SK-N-SH treated with all-trans-retinoic acid at 6 μM for 48 hours (cell line): Measurements from ENCODE around the gene RIN3.
A peak's percentile ranks its signal among the peaks of the same experiment; 100 is the strongest.

ENCODE experiments used
- ATAC-seq: fragments of 200-7000 bp; cut with Tn5 transposase; 3 replicates; pipeline ENCODE4 v1.9.1; 2020; ENCODE audit warnings: mild to moderate bottlenecking, moderate library complexity
- ARNTL ChIP-seq: fragments of 450-650 bp; formaldehyde crosslinking; IDR thresholded peaks from 2 replicates; pipeline ENCODE4 v1.5.0; 2020; ENCODE audit warnings: low read depth, mild to moderate bottlenecking, moderate library complexity, borderline replicate concordance
- BACH2 ChIP-seq: fragments of 250-450 bp; sonication (Bioruptor Pico); IDR thresholded peaks from 2 replicates; pipeline ENCODE4 v1.9.0; 2021; ENCODE audit warnings: mild to moderate bottlenecking, borderline replicate concordance
- CSDC2 ChIP-seq: fragments of 250-450 bp; sonication (Bioruptor Pico); IDR thresholded peaks from 2 replicates; pipeline ENCODE4 v1.5.0; 2020; ENCODE audit warnings: mild to moderate bottlenecking, moderate library complexity
- ESRRG ChIP-seq: fragments of 250-450 bp; sonication (Bioruptor Pico); IDR thresholded peaks from 2 replicates; pipeline ENCODE4 v1.6.1; 2021; ENCODE audit warnings: mild to moderate bottlenecking
- PPARA ChIP-seq: fragments of 250-450 bp; sonication (Bioruptor Pico); IDR thresholded peaks from 2 replicates; pipeline ENCODE4 v1.5.0; 2020; ENCODE audit warnings: mild to moderate bottlenecking, borderline replicate concordance
- RARB ChIP-seq: fragments of 250-450 bp; sonication (Bioruptor Pico); IDR thresholded peaks from 2 replicates; pipeline ENCODE4 v1.8.0; 2021; ENCODE audit warnings: mild to moderate bottlenecking, moderate library complexity
- TCF4 ChIP-seq: fragments of 250-450 bp; sonication (Bioruptor Pico); IDR thresholded peaks from 2 replicates; pipeline ENCODE4 v1.8.0; 2021; ENCODE audit warnings: mild to moderate bottlenecking, moderate library complexity, borderline replicate concordance
- TOX ChIP-seq: fragments of 250-450 bp; sonication (Bioruptor Pico); IDR thresholded peaks from 2 replicates; pipeline ENCODE4 v1.8.0; 2021; ENCODE audit warnings: mild to moderate bottlenecking, moderate library complexity, borderline replicate concordance
- ZC3H10 ChIP-seq: fragments of 250-450 bp; sonication (Bioruptor Pico); IDR thresholded peaks from 2 replicates; pipeline ENCODE4 v1.5.1; 2021; ENCODE audit warnings: mild to moderate bottlenecking, moderate library complexity
- ZFP3 ChIP-seq: fragments of 250-450 bp; sonication (Bioruptor Pico); IDR thresholded peaks from 2 replicates; pipeline ENCODE4 v1.5.0; 2020; ENCODE audit warnings: mild to moderate bottlenecking, moderate library complexity
- ZFP30 ChIP-seq: fragments of 450-650 bp; formaldehyde crosslinking; IDR thresholded peaks from 2 replicates; pipeline ENCODE4 v1.5.0; 2022; ENCODE audit warnings: mild to moderate bottlenecking, moderate library complexity
- ZNF565 ChIP-seq: fragments of 450-650 bp; formaldehyde crosslinking; conservative IDR thresholded peaks from 2 replicates; pipeline ENCODE4 v1.5.0; 2020; ENCODE audit warnings: low read depth, mild to moderate bottlenecking, moderate library complexity
- ZNF70 ChIP-seq: fragments of 450-650 bp; formaldehyde crosslinking; IDR thresholded peaks from 2 replicates; pipeline ENCODE4 v1.5.0; 2020; ENCODE audit warnings: mild to moderate bottlenecking, moderate library complexity
- ZNF8 ChIP-seq: fragments of 450-650 bp; formaldehyde crosslinking; IDR thresholded peaks from 2 replicates; pipeline ENCODE4 v1.5.0; 2020; ENCODE audit warnings: mild to moderate bottlenecking, moderate library complexity
- TF ChIP-seq, protein P1 (sequence below): fragments of 250-450 bp; sonication (Bioruptor Pico); IDR thresholded peaks from 2 replicates; pipeline ENCODE4 v1.5.0; 2020; ENCODE audit warnings: mild to moderate bottlenecking, moderate library complexity
- TF ChIP-seq, protein P2 (sequence below): fragments of 250-450 bp; sonication (Bioruptor Pico); IDR thresholded peaks from 2 replicates; pipeline ENCODE4 v1.5.1; 2021; ENCODE audit warnings: mild to moderate bottlenecking, moderate library complexity
- TF ChIP-seq, protein P3 (sequence below): fragments of 250-450 bp; sonication (Bioruptor Pico); IDR thresholded peaks from 2 replicates; pipeline ENCODE4 v1.8.0; 2020; ENCODE audit warnings: mild to moderate bottlenecking, moderate library complexity, borderline replicate concordance
- TF ChIP-seq, protein P4 (sequence below): fragments of 250-450 bp; sonication (Bioruptor Pico); IDR thresholded peaks from 2 replicates; pipeline ENCODE4 v1.8.0; 2021; ENCODE audit warnings: low read depth, mild to moderate bottlenecking, moderate library complexity, borderline replicate concordance
- TF ChIP-seq, protein P5 (sequence below): fragments of 250-450 bp; sonication (Bioruptor Pico); IDR thresholded peaks from 2 replicates; pipeline ENCODE4 v1.5.1; 2020; ENCODE audit warnings: low read depth, mild to moderate bottlenecking, moderate library complexity

RIN3 gene

DNA sequence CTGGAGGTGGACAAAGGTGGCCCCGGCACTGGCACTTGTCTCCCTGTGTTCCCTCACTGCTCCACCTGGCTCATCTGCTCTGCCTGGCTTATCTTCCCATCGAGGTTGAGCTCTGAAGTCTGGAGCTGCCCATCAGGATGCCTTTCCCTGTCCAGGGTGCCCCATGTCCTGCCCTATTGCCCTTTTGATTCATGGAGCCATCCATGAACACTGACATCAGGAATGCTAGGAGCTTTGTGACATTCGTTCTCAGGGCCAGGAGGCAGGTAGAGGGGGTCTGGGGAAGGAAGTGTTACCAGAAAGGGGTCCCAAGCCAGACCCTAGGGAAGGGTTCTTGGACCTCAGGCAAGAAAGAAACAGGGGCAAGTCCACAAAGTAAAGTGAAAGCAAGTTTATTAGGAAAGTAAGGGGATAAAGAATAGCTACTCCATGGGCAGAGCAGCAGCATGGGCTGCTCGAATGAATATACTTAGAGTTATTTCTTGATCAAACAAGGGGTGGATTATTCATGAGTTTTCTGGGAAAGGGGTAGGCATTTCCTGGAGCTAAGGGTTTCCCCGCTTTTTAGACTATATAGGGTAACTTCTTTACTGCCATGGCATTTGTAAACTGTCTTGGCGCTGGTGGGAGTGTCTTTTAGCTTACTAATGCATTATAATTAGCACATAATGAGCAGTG is 51.6 kb downstream of the RIN3 start:
- ATAC-seq: peak; percentile 12; the same call in 2 of the 3 replicates
- TF ChIP-seq ESRRG (CRISPR knock-in tag): no peak
- TF ChIP-seq PPARA (CRISPR knock-in tag): no peak

DNA sequence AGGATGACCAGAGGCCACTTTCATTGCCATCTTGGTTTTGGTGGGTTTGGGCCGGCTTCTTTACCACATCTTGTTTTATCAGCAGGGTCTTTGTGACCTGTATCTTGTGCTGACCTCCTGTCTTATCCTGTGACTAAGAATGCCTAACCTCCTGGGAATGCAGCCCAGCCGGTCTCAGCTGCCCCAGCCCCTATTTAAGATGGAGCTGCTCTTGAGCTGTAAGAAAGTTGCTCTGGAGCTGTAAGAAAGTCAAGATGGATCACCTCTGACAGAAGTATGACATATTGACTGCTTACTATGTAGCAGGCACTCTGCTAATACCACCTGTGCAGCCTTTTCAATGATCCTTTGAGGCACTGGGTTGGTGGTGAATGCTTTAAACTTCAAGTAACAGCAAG is 52.1 kb downstream of the RIN3 start:
- ATAC-seq: no peak
- TF ChIP-seq, protein P1, sequence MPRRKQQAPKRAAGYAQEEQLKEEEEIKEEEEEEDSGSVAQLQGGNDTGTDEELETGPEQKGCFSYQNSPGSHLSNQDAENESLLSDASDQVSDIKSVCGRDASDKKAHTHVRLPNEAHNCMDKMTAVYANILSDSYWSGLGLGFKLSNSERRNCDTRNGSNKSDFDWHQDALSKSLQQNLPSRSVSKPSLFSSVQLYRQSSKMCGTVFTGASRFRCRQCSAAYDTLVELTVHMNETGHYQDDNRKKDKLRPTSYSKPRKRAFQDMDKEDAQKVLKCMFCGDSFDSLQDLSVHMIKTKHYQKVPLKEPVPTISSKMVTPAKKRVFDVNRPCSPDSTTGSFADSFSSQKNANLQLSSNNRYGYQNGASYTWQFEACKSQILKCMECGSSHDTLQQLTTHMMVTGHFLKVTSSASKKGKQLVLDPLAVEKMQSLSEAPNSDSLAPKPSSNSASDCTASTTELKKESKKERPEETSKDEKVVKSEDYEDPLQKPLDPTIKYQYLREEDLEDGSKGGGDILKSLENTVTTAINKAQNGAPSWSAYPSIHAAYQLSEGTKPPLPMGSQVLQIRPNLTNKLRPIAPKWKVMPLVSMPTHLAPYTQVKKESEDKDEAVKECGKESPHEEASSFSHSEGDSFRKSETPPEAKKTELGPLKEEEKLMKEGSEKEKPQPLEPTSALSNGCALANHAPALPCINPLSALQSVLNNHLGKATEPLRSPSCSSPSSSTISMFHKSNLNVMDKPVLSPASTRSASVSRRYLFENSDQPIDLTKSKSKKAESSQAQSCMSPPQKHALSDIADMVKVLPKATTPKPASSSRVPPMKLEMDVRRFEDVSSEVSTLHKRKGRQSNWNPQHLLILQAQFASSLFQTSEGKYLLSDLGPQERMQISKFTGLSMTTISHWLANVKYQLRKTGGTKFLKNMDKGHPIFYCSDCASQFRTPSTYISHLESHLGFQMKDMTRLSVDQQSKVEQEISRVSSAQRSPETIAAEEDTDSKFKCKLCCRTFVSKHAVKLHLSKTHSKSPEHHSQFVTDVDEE (CRISPR knock-in tag): no peak
- TF ChIP-seq ARNTL (CRISPR knock-in tag) (no peak), RARB (no peak), ZFP3 (no peak), ZNF8 (no peak), ZC3H10 (CRISPR knock-in tag) (no peak), ZNF565 (no peak), TOX (CRISPR knock-in tag) (no peak), BACH2 (CRISPR knock-in tag) (no peak), ZFP30 (no peak), TCF4 (CRISPR knock-in tag) (no peak), CSDC2 (CRISPR knock-in tag) (no peak), ZNF70 (CRISPR knock-in tag) (no peak), PPARA (CRISPR knock-in tag) (no peak)
- TF ChIP-seq, protein P2, sequence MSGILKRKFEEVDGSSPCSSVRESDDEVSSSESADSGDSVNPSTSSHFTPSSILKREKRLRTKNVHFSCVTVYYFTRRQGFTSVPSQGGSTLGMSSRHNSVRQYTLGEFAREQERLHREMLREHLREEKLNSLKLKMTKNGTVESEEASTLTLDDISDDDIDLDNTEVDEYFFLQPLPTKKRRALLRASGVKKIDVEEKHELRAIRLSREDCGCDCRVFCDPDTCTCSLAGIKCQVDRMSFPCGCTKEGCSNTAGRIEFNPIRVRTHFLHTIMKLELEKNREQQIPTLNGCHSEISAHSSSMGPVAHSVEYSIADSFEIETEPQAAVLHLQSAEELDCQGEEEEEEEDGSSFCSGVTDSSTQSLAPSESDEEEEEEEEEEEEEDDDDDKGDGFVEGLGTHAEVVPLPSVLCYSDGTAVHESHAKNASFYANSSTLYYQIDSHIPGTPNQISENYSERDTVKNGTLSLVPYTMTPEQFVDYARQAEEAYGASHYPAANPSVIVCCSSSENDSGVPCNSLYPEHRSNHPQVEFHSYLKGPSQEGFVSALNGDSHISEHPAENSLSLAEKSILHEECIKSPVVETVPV (CRISPR knock-in tag): no peak
- TF ChIP-seq, protein P3, sequence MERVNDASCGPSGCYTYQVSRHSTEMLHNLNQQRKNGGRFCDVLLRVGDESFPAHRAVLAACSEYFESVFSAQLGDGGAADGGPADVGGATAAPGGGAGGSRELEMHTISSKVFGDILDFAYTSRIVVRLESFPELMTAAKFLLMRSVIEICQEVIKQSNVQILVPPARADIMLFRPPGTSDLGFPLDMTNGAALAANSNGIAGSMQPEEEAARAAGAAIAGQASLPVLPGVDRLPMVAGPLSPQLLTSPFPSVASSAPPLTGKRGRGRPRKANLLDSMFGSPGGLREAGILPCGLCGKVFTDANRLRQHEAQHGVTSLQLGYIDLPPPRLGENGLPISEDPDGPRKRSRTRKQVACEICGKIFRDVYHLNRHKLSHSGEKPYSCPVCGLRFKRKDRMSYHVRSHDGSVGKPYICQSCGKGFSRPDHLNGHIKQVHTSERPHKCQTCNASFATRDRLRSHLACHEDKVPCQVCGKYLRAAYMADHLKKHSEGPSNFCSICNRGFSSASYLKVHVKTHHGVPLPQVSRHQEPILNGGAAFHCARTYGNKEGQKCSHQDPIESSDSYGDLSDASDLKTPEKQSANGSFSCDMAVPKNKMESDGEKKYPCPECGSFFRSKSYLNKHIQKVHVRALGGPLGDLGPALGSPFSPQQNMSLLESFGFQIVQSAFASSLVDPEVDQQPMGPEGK (CRISPR knock-in tag): no peak
- TF ChIP-seq, protein P4, sequence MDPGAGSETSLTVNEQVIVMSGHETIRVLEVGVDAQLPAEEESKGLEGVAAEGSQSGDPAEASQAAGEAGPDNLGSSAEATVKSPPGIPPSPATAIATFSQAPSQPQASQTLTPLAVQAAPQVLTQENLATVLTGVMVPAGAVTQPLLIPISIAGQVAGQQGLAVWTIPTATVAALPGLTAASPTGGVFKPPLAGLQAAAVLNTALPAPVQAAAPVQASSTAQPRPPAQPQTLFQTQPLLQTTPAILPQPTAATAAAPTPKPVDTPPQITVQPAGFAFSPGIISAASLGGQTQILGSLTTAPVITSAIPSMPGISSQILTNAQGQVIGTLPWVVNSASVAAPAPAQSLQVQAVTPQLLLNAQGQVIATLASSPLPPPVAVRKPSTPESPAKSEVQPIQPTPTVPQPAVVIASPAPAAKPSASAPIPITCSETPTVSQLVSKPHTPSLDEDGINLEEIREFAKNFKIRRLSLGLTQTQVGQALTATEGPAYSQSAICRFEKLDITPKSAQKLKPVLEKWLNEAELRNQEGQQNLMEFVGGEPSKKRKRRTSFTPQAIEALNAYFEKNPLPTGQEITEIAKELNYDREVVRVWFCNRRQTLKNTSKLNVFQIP: no peak
- TF ChIP-seq, protein P5, sequence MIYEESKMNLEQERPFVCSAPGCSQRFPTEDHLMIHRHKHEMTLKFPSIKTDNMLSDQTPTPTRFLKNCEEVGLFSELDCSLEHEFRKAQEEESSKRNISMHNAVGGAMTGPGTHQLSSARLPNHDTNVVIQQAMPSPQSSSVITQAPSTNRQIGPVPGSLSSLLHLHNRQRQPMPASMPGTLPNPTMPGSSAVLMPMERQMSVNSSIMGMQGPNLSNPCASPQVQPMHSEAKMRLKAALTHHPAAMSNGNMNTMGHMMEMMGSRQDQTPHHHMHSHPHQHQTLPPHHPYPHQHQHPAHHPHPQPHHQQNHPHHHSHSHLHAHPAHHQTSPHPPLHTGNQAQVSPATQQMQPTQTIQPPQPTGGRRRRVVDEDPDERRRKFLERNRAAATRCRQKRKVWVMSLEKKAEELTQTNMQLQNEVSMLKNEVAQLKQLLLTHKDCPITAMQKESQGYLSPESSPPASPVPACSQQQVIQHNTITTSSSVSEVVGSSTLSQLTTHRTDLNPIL (CRISPR knock-in tag): no peak

DNA sequence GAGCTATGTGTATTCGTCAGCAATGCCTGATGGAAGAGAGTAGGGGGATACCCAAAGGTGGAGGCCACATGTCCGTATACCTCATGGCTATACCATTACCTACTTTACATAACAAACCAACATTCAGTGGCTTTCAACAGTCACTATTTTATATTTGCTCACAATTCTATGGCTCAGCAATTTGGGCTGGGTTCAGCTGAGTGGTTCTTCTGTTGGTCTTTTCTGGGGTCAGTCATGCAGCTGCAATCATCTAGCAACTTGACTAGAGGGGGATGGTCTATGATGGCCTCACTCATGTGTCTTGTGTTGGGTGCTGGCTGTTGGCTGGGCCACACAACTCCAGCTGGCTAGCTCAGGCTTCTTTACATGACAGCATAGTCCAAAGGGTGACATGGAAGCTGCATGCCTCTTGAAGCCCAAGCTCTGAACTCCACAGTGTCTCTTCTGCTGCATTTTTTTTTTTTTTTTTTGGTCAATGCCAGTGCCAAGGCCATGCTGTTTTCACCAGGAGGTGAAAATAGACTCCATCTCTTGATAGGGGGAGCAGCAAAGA is 53.7 kb downstream of the RIN3 start:
- TF ChIP-seq, protein P4: no peak
- TF ChIP-seq ESRRG (CRISPR knock-in tag): no peak
- TF ChIP-seq TCF4 (CRISPR knock-in tag): no peak
- TF ChIP-seq, protein P1 (CRISPR knock-in tag): no peak
- no peak for TF ChIP-seq ZFP30
- TF ChIP-seq ZNF565: no peak
- no peak for TF ChIP-seq ZNF70 (CRISPR knock-in tag)

More for the DNA sequence above, 53.7 kb downstream of the RIN3 start:
- no peak for ATAC-seq
